Fibroblast of peridontal ligament (primary cell): ENCODE measurements around the gene TBX22.
"Not testable (repeated sequence)": the region's sequence is repeated elsewhere in the genome, so short reads cannot be mapped to it uniquely, and the experiment has no call there.

ENCODE experiments used
- DNase-seq: peaks from one replicate; pipeline ENCODE4 v3.0.0-alpha.2; 2010; ENCODE audit errors: extremely low read depth

TBX22 gene

GRCh38 chrX:80014141-80014940 lies at the start of gene TBX22:
Gene TBX22, plus strand, starts transcription at chrX:80014753. Its CDS starts 7,517 bp downstream, at chrX:80022270.
- DNase-seq: no peak

GRCh38 chrX:79975605-79976004 lies 38.9 kb upstream of the TBX22 start:
- no peak for DNase-seq

GRCh38 chrX:80004458-80004857 lies 10.1 kb upstream of the TBX22 start:
- no peak for DNase-seq

- no peak for DNase-seq
Observed at GRCh38 chrX:80011522-80011921, 3.0 kb upstream of the TBX22 start.

GRCh38 chrX:80016182-80016581 lies 1.6 kb downstream of the TBX22 start:
- no peak for DNase-seq

GRCh38 chrX:80021621-80022020 lies 7.1 kb downstream of the TBX22 start:
- DNase-seq: no peak

- DNase-seq: no peak
Observed at GRCh38 chrX:80022363-80023031, 7.9 kb downstream of the TBX22 start.

GRCh38 chrX:80026116-80026515 lies 11.6 kb downstream of the TBX22 start:
- no peak for DNase-seq

- not testable (repeated sequence) for DNase-seq
Observed at GRCh38 chrX:80066156-80066555, 51.6 kb downstream of the TBX22 start.

- not testable (repeated sequence) for DNase-seq
Observed at GRCh38 chrX:80075625-80076024, 61.1 kb downstream of the TBX22 start.
